Measurements from ENCODE around the gene RNU4-1. TPM values are rescaled to one million over a fixed set of nuclear protein-coding genes. Genes with fewer than 3 reads are reported as not detected.

Gene RNU4-1
- total and polyA plus RNA-seq, 4 donors = under 0.01 to 2,200 TPM; not detected in 2

DNA sequence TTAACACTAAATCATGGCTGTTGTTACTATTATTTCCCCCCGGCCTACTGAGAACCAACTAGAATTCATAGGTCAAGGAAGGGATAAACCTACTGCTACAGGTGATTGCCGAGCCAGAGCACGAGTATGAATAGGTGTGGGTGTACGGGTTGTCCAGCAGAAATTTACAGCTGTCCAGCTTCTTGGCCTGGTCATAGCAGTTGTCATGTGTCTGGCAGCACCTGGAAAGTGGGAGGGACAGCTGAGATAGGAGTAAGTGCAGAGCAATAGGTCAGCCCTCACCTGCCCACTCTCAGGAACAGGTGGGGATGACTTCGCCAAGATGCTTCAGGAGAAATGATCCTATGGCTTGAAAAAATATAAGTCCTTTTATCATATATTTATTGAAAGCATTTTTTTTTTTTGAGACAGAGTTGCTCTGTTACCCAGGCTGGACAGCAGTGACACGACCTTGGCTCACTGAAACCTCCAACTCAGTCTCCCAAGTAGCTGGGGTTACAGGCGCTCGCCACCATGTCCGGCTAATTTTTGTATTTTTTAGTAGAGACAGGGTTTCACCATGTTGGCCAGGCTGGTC lies 31.9 kb upstream of the RNU4-1 start:
- Histone ChIP-seq H3K27ac (ENCODE audit: low read depth in 1 of 2, low read length in 1 of 2) (no peak overlapping the region), H3K9ac (ENCODE audit: insufficient read depth in 1 of 2, low read length in 2 of 2) (no peak overlapping the region), H3K4me3 (no peak overlapping the region), H3K9me3 (ENCODE audit: control insufficient read depth in 4 of 4, insufficient read depth in 3 of 4, low read length in 3 of 4) (no peaks in the 10 kb centered on the region), H3K27me3 (ENCODE audit: control insufficient read depth in 3 of 3, insufficient read depth in 3 of 3, low read length in 2 of 3) (no peaks in the 10 kb centered on the region), H3K4me1 (ENCODE audit: control insufficient read depth in 5 of 5, insufficient read depth in 5 of 5, low read length in 5 of 5) (peaks cover 0 to 4% (median 0%) of the 10 kb centered on the region in 5 donors), H3K36me3 (ENCODE audit: control insufficient read depth in 4 of 4, insufficient read depth in 4 of 4, low read length in 4 of 4) (no peaks in the 10 kb centered on the region)
- no peak for ATAC-seq (ENCODE audit: insufficient read depth, low FRiP score)
- TF ChIP-seq, protein P1, sequence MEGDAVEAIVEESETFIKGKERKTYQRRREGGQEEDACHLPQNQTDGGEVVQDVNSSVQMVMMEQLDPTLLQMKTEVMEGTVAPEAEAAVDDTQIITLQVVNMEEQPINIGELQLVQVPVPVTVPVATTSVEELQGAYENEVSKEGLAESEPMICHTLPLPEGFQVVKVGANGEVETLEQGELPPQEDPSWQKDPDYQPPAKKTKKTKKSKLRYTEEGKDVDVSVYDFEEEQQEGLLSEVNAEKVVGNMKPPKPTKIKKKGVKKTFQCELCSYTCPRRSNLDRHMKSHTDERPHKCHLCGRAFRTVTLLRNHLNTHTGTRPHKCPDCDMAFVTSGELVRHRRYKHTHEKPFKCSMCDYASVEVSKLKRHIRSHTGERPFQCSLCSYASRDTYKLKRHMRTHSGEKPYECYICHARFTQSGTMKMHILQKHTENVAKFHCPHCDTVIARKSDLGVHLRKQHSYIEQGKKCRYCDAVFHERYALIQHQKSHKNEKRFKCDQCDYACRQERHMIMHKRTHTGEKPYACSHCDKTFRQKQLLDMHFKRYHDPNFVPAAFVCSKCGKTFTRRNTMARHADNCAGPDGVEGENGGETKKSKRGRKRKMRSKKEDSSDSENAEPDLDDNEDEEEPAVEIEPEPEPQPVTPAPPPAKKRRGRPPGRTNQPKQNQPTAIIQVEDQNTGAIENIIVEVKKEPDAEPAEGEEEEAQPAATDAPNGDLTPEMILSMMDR (IDR thresholded peaks at IDR 0.05; ENCODE audit: control extremely low read depth, extremely low read depth) = no peak
- no peak for DNase-seq
- 63 to 81% methylated on average over 9 of the region's 9 CpGs for WGBS, 2 donors

DNA sequence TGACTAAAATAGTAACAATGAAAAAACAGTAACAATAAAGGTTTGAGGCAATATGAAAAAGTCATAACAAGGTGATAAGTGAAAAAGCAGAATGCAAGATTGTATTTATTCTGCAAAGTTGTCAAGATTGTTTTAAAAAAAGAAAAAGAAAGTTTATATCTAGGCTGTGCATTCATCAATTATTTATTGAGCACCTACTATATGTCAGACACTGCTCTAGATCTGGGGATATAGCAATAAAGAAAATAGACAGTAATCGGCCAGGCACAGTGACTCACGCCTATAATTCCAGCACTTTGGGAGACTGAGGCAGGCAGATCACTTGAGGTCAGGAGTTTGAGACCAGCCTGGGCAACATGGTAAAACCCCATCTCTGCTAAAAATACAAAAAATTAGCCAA lies 30.7 kb upstream of the RNU4-1 start:
- DNase-seq (no peak), ATAC-seq (ENCODE audit: insufficient read depth, low FRiP score) (no peak)
- Histone ChIP-seq H3K9me3 (ENCODE audit: control insufficient read depth in 4 of 4, insufficient read depth in 3 of 4, low read length in 3 of 4) (no peaks in the 10 kb centered on the region), H3K36me3 (ENCODE audit: control insufficient read depth in 4 of 4, insufficient read depth in 4 of 4, low read length in 4 of 4) (no peaks in the 10 kb centered on the region), H3K9ac (ENCODE audit: insufficient read depth in 1 of 2, low read length in 2 of 2) (no peak overlapping the region), H3K27ac (ENCODE audit: low read depth in 1 of 2, low read length in 1 of 2) (no peak overlapping the region), H3K27me3 (ENCODE audit: control insufficient read depth in 3 of 3, insufficient read depth in 3 of 3, low read length in 2 of 3) (no peaks in the 10 kb centered on the region), H3K4me3 (no peak overlapping the region), H3K4me1 (ENCODE audit: control insufficient read depth in 5 of 5, insufficient read depth in 5 of 5, low read length in 5 of 5) (peaks cover 0 to 4% (median 0%) of the 10 kb centered on the region in 5 donors)
- TF ChIP-seq, protein P1 (IDR thresholded peaks at IDR 0.05; ENCODE audit: control extremely low read depth, extremely low read depth) = no peak
- 96 to 97% methylated on average over 2 of the region's 2 CpGs for WGBS, 2 donors

DNA sequence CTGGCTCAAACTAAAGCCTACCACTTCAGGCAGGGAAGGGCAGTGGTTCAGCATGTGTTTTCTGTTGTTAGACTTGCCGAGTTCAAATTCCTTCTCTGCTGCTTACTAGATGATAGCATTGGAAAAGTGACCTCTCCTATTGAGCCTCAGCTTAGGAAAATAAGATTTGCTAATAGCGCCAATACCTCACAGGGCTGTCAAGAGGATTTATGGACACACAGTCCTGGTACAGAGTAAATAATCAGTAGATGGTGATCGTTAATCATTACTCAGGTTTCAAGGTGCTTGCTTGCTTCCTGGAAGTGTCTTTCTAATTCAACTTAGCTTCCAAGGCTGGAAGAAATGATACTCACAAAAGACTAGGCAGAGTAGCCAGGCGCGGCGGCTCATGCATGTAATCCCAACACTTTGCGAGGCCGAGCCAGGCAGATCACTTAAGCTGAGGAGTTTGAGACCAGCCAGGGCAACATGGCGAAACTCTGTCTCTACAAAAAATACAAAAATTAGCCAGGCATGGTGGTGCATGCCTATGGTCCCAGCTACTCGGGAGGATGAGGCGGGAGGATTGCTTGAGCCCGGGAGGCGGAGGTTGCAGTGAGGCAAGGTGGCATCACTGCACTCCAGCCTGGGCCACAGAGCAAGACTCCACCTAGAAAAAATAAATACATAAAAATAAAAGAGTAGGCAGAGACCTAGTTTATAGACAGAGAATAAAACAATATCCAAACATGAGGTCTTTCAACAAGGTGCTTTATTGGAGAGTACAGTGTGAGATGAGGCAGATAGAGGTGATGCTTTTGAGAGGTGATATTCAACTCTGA lies 28.6 kb upstream of the RNU4-1 start:
- TF ChIP-seq, protein P1 (IDR thresholded peaks at IDR 0.05; ENCODE audit: control extremely low read depth, extremely low read depth) = no peak
- H3K36me3 ChIP-seq (ENCODE audit: control insufficient read depth in 4 of 4, insufficient read depth in 4 of 4, low read length in 4 of 4) = no peaks in the 10 kb centered on the region
- ATAC-seq (ENCODE audit: insufficient read depth, low FRiP score) = no peak
- no peaks in the 10 kb centered on the region for H3K27me3 ChIP-seq (ENCODE audit: control insufficient read depth in 3 of 3, insufficient read depth in 3 of 3, low read length in 2 of 3)
- peak overlapping the region in 1 of 2 donors; percentile 55 for H3K27ac ChIP-seq (ENCODE audit: low read depth in 1 of 2, low read length in 1 of 2)
- H3K9ac ChIP-seq (ENCODE audit: insufficient read depth in 1 of 2, low read length in 2 of 2) = no peak overlapping the region
- no peaks in the 10 kb centered on the region for H3K9me3 ChIP-seq (ENCODE audit: control insufficient read depth in 4 of 4, insufficient read depth in 3 of 4, low read length in 3 of 4)
- peak in 2 of 3 donors; percentile 14 to 43 for DNase-seq
- WGBS, 2 donors = 66 to 83% methylated on average over 13 of the region's 13 CpGs
- H3K4me3 ChIP-seq = no peak overlapping the region
- H3K4me1 ChIP-seq (ENCODE audit: control insufficient read depth in 5 of 5, insufficient read depth in 5 of 5, low read length in 5 of 5) = peaks cover 0 to 13% (median 4%) of the 10 kb centered on the region in 5 donors
